ENCODE measurements around the gene IFITM1.
"Not testable (repeated sequence)": the region's sequence is repeated elsewhere in the genome, so short reads cannot be mapped to it uniquely, and the experiment has no call there.

The IFITM1 gene

GRCh38 chr11:282630-283360 lies 31.0 kb upstream of the IFITM1 start:
- no peak for DNase-seq

GRCh38 chr11:283405-284104 lies 30.3 kb upstream of the IFITM1 start:
- DNase-seq = no peak

GRCh38 chr11:284105-285020 lies 29.5 kb upstream of the IFITM1 start:
- no peak for DNase-seq

GRCh38 chr11:285021-285893 lies 28.6 kb upstream of the IFITM1 start:
- no peak for DNase-seq

GRCh38 chr11:285894-286220 lies 28.0 kb upstream of the IFITM1 start:
- no peak for DNase-seq

GRCh38 chr11:286977-287820 lies 26.6 kb upstream of the IFITM1 start:
- not testable (repeated sequence) for DNase-seq

- DNase-seq = no peak
Observed at GRCh38 chr11:287821-288477, 25.9 kb upstream of the IFITM1 start.

- DNase-seq = no peak
Observed at GRCh38 chr11:288478-289397, 25.1 kb upstream of the IFITM1 start, which contains the start of gene PGGHG. Gene PGGHG, plus strand, starts transcription at chr11:289126. Its CDS starts 691 bp downstream, at chr11:289817.

GRCh38 chr11:289398-289711 lies 24.5 kb upstream of the IFITM1 start:
- no peak for DNase-seq

- no peak for DNase-seq
Observed at GRCh38 chr11:289712-290620, 23.9 kb upstream of the IFITM1 start.

GRCh38 chr11:290621-291231 lies 23.1 kb upstream of the IFITM1 start:
- DNase-seq = no peak

- DNase-seq = no peak
Observed at GRCh38 chr11:291281-292210, 22.3 kb upstream of the IFITM1 start.

- no peak for DNase-seq
Observed at GRCh38 chr11:292211-293121, 21.4 kb upstream of the IFITM1 start.

- no peak for DNase-seq
Observed at GRCh38 chr11:293271-293851, 20.5 kb upstream of the IFITM1 start.

- no peak for DNase-seq
Observed at GRCh38 chr11:293852-294661, 19.8 kb upstream of the IFITM1 start.

Data from kidney glomerular epithelial cell (primary cell).